HepG2 (cell line): Measurements from ENCODE around the gene CEBPZOS. TPM values are rescaled to one million over a fixed set of nuclear protein-coding genes. Genes with fewer than 3 reads are reported as not detected.

Experiments
- ASH2L ChIP-seq: fragments of 300-600, 200-600 bp; sonication (generic); IDR thresholded peaks from 2 replicates; pipeline ENCODE4 v1.7.0; 2017; ENCODE audit warnings: low read depth, mild to moderate bottlenecking, moderate library complexity, mixed read lengths, low read length; ENCODE audit not compliant: insufficient read length
- CBFB ChIP-seq: sonication (generic); formaldehyde crosslinking; IDR thresholded peaks from 2 replicates; pipeline ENCODE4 v1.4.0; 2020; ENCODE audit warnings: missing genetic modification reagents
- CC2D1A ChIP-seq: sonication (generic); formaldehyde crosslinking; IDR thresholded peaks from 2 replicates; pipeline ENCODE4 v1.8.1; 2023; ENCODE audit warnings: mild to moderate bottlenecking, missing genetic modification reagents
- HOXA3 ChIP-seq: sonication (generic); formaldehyde crosslinking; IDR thresholded peaks from 2 replicates; pipeline ENCODE4 v1.5.0; 2020; ENCODE audit warnings: missing genetic modification reagents
- MEF2D ChIP-seq: sonication (generic); formaldehyde crosslinking; IDR thresholded peaks from 2 replicates; pipeline ENCODE4 v1.5.1; 2020; ENCODE audit warnings: mild to moderate bottlenecking, missing genetic modification reagents
- RNF2 ChIP-seq: fragments of 450-650 bp; conservative IDR thresholded peaks from 2 replicates; pipeline ENCODE4 v1.6.1; 2016; ENCODE audit warnings: low read depth
- SALL2 ChIP-seq: sonication (generic); formaldehyde crosslinking; IDR thresholded peaks from 2 replicates; pipeline ENCODE4 v1.8.1; 2023; ENCODE audit warnings: mild to moderate bottlenecking, missing genetic modification reagents, inconsistent platforms
- TBX2 ChIP-seq: sonication (generic); formaldehyde crosslinking; IDR thresholded peaks from 2 replicates; pipeline ENCODE4 v1.5.0; 2020; ENCODE audit warnings: missing genetic modification reagents, mild to moderate bottlenecking, borderline replicate concordance
- U2AF2 ChIP-seq: fragments of 200-400 bp; formaldehyde crosslinking; IDR thresholded peaks from 2 replicates; pipeline ENCODE4 v1.6.1; 2017; ENCODE audit warnings: low read depth, mild to moderate bottlenecking, low read length
- ZBTB1 ChIP-seq: sonication (generic); formaldehyde crosslinking; IDR thresholded peaks from 2 replicates; pipeline ENCODE4 v1.4.0; 2020; ENCODE audit warnings: missing genetic modification reagents, borderline replicate concordance
- ZNF20 ChIP-seq: sonication (generic); formaldehyde crosslinking; IDR thresholded peaks from 2 replicates; pipeline ENCODE4 v1.4.0; 2020; ENCODE audit warnings: mild to moderate bottlenecking, moderate library complexity, missing genetic modification reagents
- ZNF292 ChIP-seq: sonication (generic); formaldehyde crosslinking; IDR thresholded peaks from 2 replicates; pipeline ENCODE4 v1.8.1; 2022; ENCODE audit warnings: mild to moderate bottlenecking, low read depth, missing genetic modification reagents, borderline replicate concordance
- ZNF333 ChIP-seq: sonication (generic); formaldehyde crosslinking; IDR thresholded peaks from 2 replicates; pipeline ENCODE4 v1.4.0; 2020; ENCODE audit warnings: mild to moderate bottlenecking, missing genetic modification reagents, borderline replicate concordance
- ZNF337 ChIP-seq: sonication (generic); formaldehyde crosslinking; IDR thresholded peaks from 2 replicates; pipeline ENCODE4 v1.5.1; 2020; ENCODE audit warnings: missing genetic modification reagents, low read depth, mild to moderate bottlenecking, borderline replicate concordance
- polyA plus RNA-seq, 8 experiments: library from polyadenylated mRNA; depleted of rRNA in 3 of 8; stranded (reverse) in 7 of 8; unstranded in 1 of 8; fragments of >200 nt; fragmentation: Illumina TruSeq in 4 of 8; extraction: Trizol in 4 of 8; gene quantifications; 2 replicates each; pipeline versions ENCODE4 v1.2.1 to v1.2.3, GENCODE V29; 2011 to 2016; ENCODE audit warnings: low read depth in 4 of 8, missing spikeins in 1 of 8, mixed read lengths in 1 of 8; ENCODE audit not compliant: insufficient read depth in 1 of 8
- total RNA-seq, 5 experiments: library from RNA; depleted of rRNA; stranded (reverse); fragments of >200 nt; fragmentation: Illumina TruSeq; extraction: Trizol; gene quantifications; 2 replicates each; pipeline ENCODE4 v1.2.3, GENCODE V29; 2016; ENCODE audit warnings: low read depth in 1 of 5
- TF ChIP-seq, protein P1 (sequence below): sonication (generic); formaldehyde crosslinking; IDR thresholded peaks from 2 replicates; pipeline ENCODE4 v1.4.0; 2020; ENCODE audit warnings: missing genetic modification reagents
- TF ChIP-seq, protein P2 (sequence below): sonication (generic); formaldehyde crosslinking; IDR thresholded peaks from 2 replicates; pipeline ENCODE4 v1.4.0; 2020; ENCODE audit warnings: missing genetic modification reagents
- TF ChIP-seq, protein P3 (sequence below), 2 experiments: sonication (generic) in 1 of 2; formaldehyde crosslinking in 1 of 2; IDR thresholded peaks; 2 replicates each; pipeline versions ENCODE4 v1.4.0 to v1.6.1; 2018 to 2020; ENCODE audit warnings: missing genetic modification reagents in 2 of 2, borderline replicate concordance in 1 of 2, low read depth in 1 of 2, mild to moderate bottlenecking in 1 of 2, missing biosample characterization in 1 of 2
- TF ChIP-seq, protein P4 (sequence below): sonication (generic); formaldehyde crosslinking; IDR thresholded peaks from 2 replicates; pipeline ENCODE4 v1.5.0; 2020; ENCODE audit warnings: missing genetic modification reagents, mild to moderate bottlenecking, borderline replicate concordance
- TF ChIP-seq, protein P5 (sequence below): sonication (generic); formaldehyde crosslinking; IDR thresholded peaks from 2 replicates; pipeline ENCODE4 v1.4.0; 2020; ENCODE audit warnings: missing genetic modification reagents

Gene CEBPZOS
- total and polyA plus RNA-seq, 2 of the 13 experiments (the other 11 are each of a cell fraction or from before 2014, with no cell fraction given) = 18.6 to 44.7 TPM

DNA sequence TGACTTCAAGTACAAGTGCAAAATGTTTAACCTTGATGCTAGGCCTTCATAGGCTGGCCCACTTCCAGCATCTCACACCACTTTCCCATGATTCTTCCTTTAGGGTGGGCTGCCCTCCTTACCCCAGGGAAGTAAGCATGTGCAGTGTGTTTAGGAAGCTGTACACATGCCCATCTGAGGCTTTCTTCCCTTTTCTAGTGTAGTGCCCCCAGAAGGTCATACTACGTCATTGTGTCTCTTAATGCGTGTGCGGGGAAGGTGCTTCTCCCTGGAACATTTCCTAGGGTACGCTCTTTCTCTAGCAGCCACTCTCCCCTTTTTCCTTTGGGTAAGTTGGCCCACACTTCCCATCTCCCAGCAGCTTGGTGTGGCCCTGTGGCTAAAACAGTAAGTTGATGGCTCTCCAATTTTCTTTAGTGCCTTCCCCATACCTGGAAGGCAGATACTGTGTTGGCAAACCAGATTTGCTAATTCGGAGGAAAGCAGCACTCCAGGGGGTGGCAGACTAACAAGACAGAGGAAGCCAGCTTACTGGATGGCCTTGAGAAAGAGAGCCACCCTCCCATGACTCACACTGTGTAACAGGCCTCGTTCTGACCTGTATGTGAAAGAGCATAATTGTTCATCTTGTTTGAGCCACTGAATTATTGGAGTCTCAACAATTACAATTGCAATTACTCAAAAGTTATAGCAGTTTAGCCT is 6.7 kb upstream of the CEBPZOS start (continued):
- TF ChIP-seq, protein P1, sequence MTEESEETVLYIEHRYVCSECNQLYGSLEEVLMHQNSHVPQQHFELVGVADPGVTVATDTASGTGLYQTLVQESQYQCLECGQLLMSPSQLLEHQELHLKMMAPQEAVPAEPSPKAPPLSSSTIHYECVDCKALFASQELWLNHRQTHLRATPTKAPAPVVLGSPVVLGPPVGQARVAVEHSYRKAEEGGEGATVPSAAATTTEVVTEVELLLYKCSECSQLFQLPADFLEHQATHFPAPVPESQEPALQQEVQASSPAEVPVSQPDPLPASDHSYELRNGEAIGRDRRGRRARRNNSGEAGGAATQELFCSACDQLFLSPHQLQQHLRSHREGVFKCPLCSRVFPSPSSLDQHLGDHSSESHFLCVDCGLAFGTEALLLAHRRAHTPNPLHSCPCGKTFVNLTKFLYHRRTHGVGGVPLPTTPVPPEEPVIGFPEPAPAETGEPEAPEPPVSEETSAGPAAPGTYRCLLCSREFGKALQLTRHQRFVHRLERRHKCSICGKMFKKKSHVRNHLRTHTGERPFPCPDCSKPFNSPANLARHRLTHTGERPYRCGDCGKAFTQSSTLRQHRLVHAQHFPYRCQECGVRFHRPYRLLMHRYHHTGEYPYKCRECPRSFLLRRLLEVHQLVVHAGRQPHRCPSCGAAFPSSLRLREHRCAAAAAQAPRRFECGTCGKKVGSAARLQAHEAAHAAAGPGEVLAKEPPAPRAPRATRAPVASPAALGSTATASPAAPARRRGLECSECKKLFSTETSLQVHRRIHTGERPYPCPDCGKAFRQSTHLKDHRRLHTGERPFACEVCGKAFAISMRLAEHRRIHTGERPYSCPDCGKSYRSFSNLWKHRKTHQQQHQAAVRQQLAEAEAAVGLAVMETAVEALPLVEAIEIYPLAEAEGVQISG (CRISPR knock-in tag) = 0 out of 2 replicates have a peak, but pooled peaks have one; percentile 17
- TF ChIP-seq ZNF337 (CRISPR knock-in tag) (no peak), ZNF333 (CRISPR knock-in tag) (no peak), ZBTB1 (CRISPR knock-in tag) (no peak), ZNF20 (CRISPR knock-in tag) (no peak), SALL2 (no peak), U2AF2 (no peak), ZNF292 (CRISPR knock-in tag) (peak; percentile 74; the same call in 1 of the 2 replicates), HOXA3 (CRISPR knock-in tag) (peak; percentile 28; the same call in 1 of the 2 replicates), CBFB (CRISPR knock-in tag) (no peak), CC2D1A (CRISPR knock-in tag) (no peak), ASH2L (no peak), MEF2D (CRISPR knock-in tag) (0 out of 2 replicates have a peak, but pooled peaks have one; percentile 35), RNF2 (0 out of 2 replicates have a peak, but pooled peaks have one; percentile 54), TBX2 (CRISPR knock-in tag) (peak; percentile 46; the same call in 1 of the 2 replicates)
- TF ChIP-seq, protein P2, sequence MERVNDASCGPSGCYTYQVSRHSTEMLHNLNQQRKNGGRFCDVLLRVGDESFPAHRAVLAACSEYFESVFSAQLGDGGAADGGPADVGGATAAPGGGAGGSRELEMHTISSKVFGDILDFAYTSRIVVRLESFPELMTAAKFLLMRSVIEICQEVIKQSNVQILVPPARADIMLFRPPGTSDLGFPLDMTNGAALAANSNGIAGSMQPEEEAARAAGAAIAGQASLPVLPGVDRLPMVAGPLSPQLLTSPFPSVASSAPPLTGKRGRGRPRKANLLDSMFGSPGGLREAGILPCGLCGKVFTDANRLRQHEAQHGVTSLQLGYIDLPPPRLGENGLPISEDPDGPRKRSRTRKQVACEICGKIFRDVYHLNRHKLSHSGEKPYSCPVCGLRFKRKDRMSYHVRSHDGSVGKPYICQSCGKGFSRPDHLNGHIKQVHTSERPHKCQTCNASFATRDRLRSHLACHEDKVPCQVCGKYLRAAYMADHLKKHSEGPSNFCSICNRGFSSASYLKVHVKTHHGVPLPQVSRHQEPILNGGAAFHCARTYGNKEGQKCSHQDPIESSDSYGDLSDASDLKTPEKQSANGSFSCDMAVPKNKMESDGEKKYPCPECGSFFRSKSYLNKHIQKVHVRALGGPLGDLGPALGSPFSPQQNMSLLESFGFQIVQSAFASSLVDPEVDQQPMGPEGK (CRISPR knock-in tag) = 0 out of 2 replicates have a peak, but pooled peaks have one; percentile 44
- TF ChIP-seq, protein P3, sequence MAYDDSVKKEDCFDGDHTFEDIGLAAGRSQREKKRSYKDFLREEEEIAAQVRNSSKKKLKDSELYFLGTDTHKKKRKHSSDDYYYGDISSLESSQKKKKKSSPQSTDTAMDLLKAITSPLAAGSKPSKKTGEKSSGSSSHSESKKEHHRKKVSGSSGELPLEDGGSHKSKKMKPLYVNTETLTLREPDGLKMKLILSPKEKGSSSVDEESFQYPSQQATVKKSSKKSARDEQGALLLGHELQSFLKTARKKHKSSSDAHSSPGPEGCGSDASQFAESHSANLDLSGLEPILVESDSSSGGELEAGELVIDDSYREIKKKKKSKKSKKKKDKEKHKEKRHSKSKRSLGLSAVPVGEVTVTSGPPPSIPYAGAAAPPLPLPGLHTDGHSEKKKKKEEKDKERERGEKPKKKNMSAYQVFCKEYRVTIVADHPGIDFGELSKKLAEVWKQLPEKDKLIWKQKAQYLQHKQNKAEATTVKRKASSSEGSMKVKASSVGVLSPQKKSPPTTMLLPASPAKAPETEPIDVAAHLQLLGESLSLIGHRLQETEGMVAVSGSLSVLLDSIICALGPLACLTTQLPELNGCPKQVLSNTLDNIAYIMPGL (CRISPR knock-in tag; IDR thresholded peaks at IDR 0.05; ENCODE audit: borderline replicate concordance in 1 of 2, low read depth in 1 of 2) = peak; percentile 37 to 46; a peak in 1 of 4 replicates
- TF ChIP-seq, protein P4, sequence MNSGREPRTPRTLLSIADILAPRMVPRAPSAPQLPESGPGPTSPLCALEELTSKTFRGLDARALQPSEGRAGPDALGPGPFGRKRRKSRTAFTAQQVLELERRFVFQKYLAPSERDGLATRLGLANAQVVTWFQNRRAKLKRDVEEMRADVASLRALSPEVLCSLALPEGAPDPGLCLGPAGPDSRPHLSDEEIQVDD (CRISPR knock-in tag) = no peak
- TF ChIP-seq, protein P5, sequence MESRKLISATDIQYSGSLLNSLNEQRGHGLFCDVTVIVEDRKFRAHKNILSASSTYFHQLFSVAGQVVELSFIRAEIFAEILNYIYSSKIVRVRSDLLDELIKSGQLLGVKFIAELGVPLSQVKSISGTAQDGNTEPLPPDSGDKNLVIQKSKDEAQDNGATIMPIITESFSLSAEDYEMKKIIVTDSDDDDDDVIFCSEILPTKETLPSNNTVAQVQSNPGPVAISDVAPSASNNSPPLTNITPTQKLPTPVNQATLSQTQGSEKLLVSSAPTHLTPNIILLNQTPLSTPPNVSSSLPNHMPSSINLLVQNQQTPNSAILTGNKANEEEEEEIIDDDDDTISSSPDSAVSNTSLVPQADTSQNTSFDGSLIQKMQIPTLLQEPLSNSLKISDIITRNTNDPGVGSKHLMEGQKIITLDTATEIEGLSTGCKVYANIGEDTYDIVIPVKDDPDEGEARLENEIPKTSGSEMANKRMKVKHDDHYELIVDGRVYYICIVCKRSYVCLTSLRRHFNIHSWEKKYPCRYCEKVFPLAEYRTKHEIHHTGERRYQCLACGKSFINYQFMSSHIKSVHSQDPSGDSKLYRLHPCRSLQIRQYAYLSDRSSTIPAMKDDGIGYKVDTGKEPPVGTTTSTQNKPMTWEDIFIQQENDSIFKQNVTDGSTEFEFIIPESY (CRISPR knock-in tag) = peak; percentile 36; the same call in 1 of the 2 replicates
